Ishikawa (cell line): Measurements from ENCODE around the gene ATRX.

ENCODE experiments used
- CEBPB ChIP-seq: IDR thresholded peaks from 2 replicates; pipeline ENCODE4 v1.6.1; 2012
- CREB1 ChIP-seq: IDR thresholded peaks from 2 replicates; pipeline ENCODE4 v1.6.1; 2012; ENCODE audit warnings: low read depth
- EGR1 ChIP-seq: IDR thresholded peaks from 2 replicates; pipeline ENCODE4 v1.6.1; 2012
- EP300 ChIP-seq: IDR thresholded peaks from 2 replicates; pipeline ENCODE4 v1.6.1; 2012; ENCODE audit warnings: borderline replicate concordance
- FOXM1 ChIP-seq: IDR thresholded peaks from 2 replicates; pipeline ENCODE4 v1.6.1; 2012; ENCODE audit warnings: low read depth, borderline replicate concordance
- MAX ChIP-seq: IDR thresholded peaks from 2 replicates; pipeline ENCODE4 v1.6.1; 2012
- NFIC ChIP-seq: IDR thresholded peaks from 2 replicates; pipeline ENCODE4 v1.6.1; 2012
- RAD21 ChIP-seq: IDR thresholded peaks from 2 replicates; pipeline ENCODE4 v1.6.1; 2012; ENCODE audit warnings: low read depth
- REST ChIP-seq: IDR thresholded peaks from 2 replicates; pipeline ENCODE4 v1.6.1; 2012; ENCODE audit warnings: low read depth, mild to moderate bottlenecking
- TAF1 ChIP-seq: IDR thresholded peaks from 2 replicates; pipeline ENCODE4 v1.6.1; 2012; ENCODE audit warnings: low read depth, mild to moderate bottlenecking
- TCF12 ChIP-seq: IDR thresholded peaks from 2 replicates; pipeline ENCODE4 v1.6.1; 2012; ENCODE audit warnings: low read depth
- TEAD4 ChIP-seq: IDR thresholded peaks from 2 replicates; pipeline ENCODE4 v1.6.1; 2012
- USF1 ChIP-seq: IDR thresholded peaks from 2 replicates; pipeline ENCODE4 v1.6.1; 2012
- YY1 ChIP-seq: IDR thresholded peaks from 2 replicates; pipeline ENCODE4 v1.6.1; 2012; ENCODE audit warnings: low read depth
- ZBTB7A ChIP-seq: IDR thresholded peaks from 2 replicates; pipeline ENCODE4 v1.6.1; 2012; ENCODE audit warnings: low read depth

Gene ATRX

GRCh38 chrX:77731821-77732419 is 54.1 kb downstream of the ATRX start:
- TF ChIP-seq REST: no peak
- no peak for TF ChIP-seq TEAD4
- no peak for TF ChIP-seq EGR1
- TF ChIP-seq MAX: no peak
- TF ChIP-seq YY1: no peak
- TF ChIP-seq CREB1: no peak
- no peak for TF ChIP-seq FOXM1
- no peak for TF ChIP-seq RAD21

- no peak for TF ChIP-seq ZBTB7A
- no peak for TF ChIP-seq RAD21
- TF ChIP-seq USF1: no peak
- no peak for TF ChIP-seq EP300
- no peak for TF ChIP-seq EGR1
- no peak for TF ChIP-seq TAF1
- no peak for TF ChIP-seq TEAD4
- no peak for TF ChIP-seq YY1
- no peak for TF ChIP-seq REST
These were observed 62.3 kb downstream of the ATRX start for GRCh38 chrX:77723681-77724080.

- no peak for TF ChIP-seq USF1
- no peak for TF ChIP-seq NFIC
- no peak for TF ChIP-seq EGR1
- TF ChIP-seq CEBPB: no peak
- no peak for TF ChIP-seq FOXM1
- TF ChIP-seq REST: no peak
- no peak for TF ChIP-seq EP300
- TF ChIP-seq MAX: no peak
- TF ChIP-seq ZBTB7A: no peak
- no peak for TF ChIP-seq TAF1
- TF ChIP-seq YY1: no peak
- TF ChIP-seq TCF12: no peak
- no peak for TF ChIP-seq CREB1
- no peak for TF ChIP-seq RAD21
These were observed 66.6 kb downstream of the ATRX start for GRCh38 chrX:77719388-77719787.

GRCh38 chrX:77704881-77705280 is 81.1 kb downstream of the ATRX start:
- TF ChIP-seq FOXM1: no peak
- no peak for TF ChIP-seq ZBTB7A
- no peak for TF ChIP-seq TEAD4
- TF ChIP-seq RAD21: no peak
- TF ChIP-seq USF1: no peak
- no peak for TF ChIP-seq MAX
- no peak for TF ChIP-seq TCF12
- no peak for TF ChIP-seq NFIC
- no peak for TF ChIP-seq TAF1
- no peak for TF ChIP-seq CEBPB
- no peak for TF ChIP-seq REST
- no peak for TF ChIP-seq CREB1
- no peak for TF ChIP-seq EGR1
- no peak for TF ChIP-seq YY1
